DMS153 treated with DMSO at 0.1 percent for 48 hours (cell line): ENCODE measurements around the gene RPL18.
"Not testable (repeated sequence)": the region's sequence is repeated elsewhere in the genome, so short reads cannot be mapped to it uniquely, and the experiment has no call there.

ENCODE experiments used
- DNase-seq: peaks from one replicate; lab custom pipeline; 2025; ENCODE audit not compliant: unreplicated experiment; lab: John Stamatoyannopoulos, UW

Gene RPL18

GRCh38 chr19:48644839-48645619 is 26.1 kb upstream of the RPL18 start:
- DNase-seq, result peak; percentile 57

GRCh38 chr19:48644355-48644754 is 25.4 kb upstream of the RPL18 start:
- DNase-seq, result no peak

GRCh38 chr19:48642862-48643261 is 23.9 kb upstream of the RPL18 start:
- DNase-seq, result no peak

- DNase-seq, result no peak
Observed at GRCh38 chr19:48641850-48642249, 22.9 kb upstream of the RPL18 start.

- DNase-seq, result no peak
Observed at GRCh38 chr19:48639483-48640375, 20.8 kb upstream of the RPL18 start.

- no peak for DNase-seq
Observed at GRCh38 chr19:48638831-48639381, 19.9 kb upstream of the RPL18 start.

GRCh38 chr19:48637948-48638830 is 19.2 kb upstream of the RPL18 start:
- peak; percentile 84 for DNase-seq

GRCh38 chr19:48637449-48637947 is 18.5 kb upstream of the RPL18 start:
- peak; percentile 94 for DNase-seq

- no peak for DNase-seq
Observed at GRCh38 chr19:48636859-48637448, 18.0 kb upstream of the RPL18 start, which contains the start of gene DBP. TSS of gene DBP (minus strand) at chr19:48637379. CDS start at chr19:48636994, 385 bp downstream.

- peak; percentile 30 for DNase-seq
Observed at GRCh38 chr19:48635966-48636858, 17.2 kb upstream of the RPL18 start.

GRCh38 chr19:48635263-48635965 is 16.4 kb upstream of the RPL18 start:
- no peak for DNase-seq

GRCh38 chr19:48634424-48635262 is 15.7 kb upstream of the RPL18 start:
- DNase-seq, result peak; percentile 86

GRCh38 chr19:48634036-48634342 is 15.0 kb upstream of the RPL18 start:
- no peak for DNase-seq

GRCh38 chr19:48633148-48634035 is 14.4 kb upstream of the RPL18 start:
- DNase-seq, result no peak

GRCh38 chr19:48632692-48633147 is 13.7 kb upstream of the RPL18 start:
- no peak for DNase-seq

- DNase-seq, result not testable (repeated sequence)
Observed at GRCh38 chr19:48632286-48632685, 13.3 kb upstream of the RPL18 start.

GRCh38 chr19:48631225-48631624 is 12.2 kb upstream of the RPL18 start:
- DNase-seq, result no peak
